DND-41 (cell line): ENCODE measurements around the gene PLCB4.
"Not testable (repeated sequence)": the region's sequence is repeated elsewhere in the genome, so short reads cannot be mapped to it uniquely, and the experiment has no call there.

Source experiments
- EZH2 ChIP-seq: IDR thresholded peaks from 3 replicates; pipeline ENCODE4 v1.6.1; 2012; ENCODE audit warnings: borderline replicate concordance, low read depth, mild to moderate bottlenecking, moderate library complexity, low read length, inconsistent platforms; ENCODE audit not compliant: severe bottlenecking
- TF ChIP-seq, protein P1 (sequence below): IDR thresholded peaks from 2 replicates; pipeline ENCODE4 v1.5.1; 2012; ENCODE audit warnings: borderline replicate concordance, low read length, moderate library complexity, mild to moderate bottlenecking; ENCODE audit not compliant: poor library complexity, severe bottlenecking; ENCODE audit errors: extremely low read depth

GRCh38 chr20:9152139-9152538 lies 83.3 kb downstream of the PLCB4 start:
- TF ChIP-seq, protein P1, sequence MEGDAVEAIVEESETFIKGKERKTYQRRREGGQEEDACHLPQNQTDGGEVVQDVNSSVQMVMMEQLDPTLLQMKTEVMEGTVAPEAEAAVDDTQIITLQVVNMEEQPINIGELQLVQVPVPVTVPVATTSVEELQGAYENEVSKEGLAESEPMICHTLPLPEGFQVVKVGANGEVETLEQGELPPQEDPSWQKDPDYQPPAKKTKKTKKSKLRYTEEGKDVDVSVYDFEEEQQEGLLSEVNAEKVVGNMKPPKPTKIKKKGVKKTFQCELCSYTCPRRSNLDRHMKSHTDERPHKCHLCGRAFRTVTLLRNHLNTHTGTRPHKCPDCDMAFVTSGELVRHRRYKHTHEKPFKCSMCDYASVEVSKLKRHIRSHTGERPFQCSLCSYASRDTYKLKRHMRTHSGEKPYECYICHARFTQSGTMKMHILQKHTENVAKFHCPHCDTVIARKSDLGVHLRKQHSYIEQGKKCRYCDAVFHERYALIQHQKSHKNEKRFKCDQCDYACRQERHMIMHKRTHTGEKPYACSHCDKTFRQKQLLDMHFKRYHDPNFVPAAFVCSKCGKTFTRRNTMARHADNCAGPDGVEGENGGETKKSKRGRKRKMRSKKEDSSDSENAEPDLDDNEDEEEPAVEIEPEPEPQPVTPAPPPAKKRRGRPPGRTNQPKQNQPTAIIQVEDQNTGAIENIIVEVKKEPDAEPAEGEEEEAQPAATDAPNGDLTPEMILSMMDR = not testable (repeated sequence)
- not testable (repeated sequence) for TF ChIP-seq EZH2
